HG03064 (cell line): ENCODE results near the gene ACE.

ENCODE experiments used
- ATAC-seq: cut with Tn5 transposase; IDR thresholded peaks from one replicate; pipeline ENCODE4 v1.9.1; 2021; ENCODE audit warnings: low read depth; ENCODE audit not compliant: unreplicated experiment

ACE gene

DNA sequence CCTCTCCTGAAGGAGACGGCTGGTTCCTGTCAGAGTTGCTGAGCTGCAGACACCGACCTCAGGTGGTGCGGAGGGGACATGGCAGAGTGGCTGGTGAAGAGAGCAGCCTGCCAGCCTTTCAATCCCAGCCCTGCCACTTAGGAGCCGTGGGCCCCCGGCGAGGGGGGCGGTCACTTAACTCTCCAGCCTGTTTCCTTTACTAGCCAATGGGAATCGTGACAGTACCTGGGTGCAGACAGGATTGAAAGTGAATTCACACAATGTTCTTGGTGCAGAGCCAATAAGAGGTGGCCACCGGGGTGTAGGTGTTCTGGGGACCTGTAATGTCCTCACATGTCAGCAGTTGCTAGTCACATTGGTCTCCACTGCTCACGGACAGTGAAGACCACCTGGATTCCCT lies 13.5 kb downstream of the ACE start:
- no peak for ATAC-seq

DNA sequence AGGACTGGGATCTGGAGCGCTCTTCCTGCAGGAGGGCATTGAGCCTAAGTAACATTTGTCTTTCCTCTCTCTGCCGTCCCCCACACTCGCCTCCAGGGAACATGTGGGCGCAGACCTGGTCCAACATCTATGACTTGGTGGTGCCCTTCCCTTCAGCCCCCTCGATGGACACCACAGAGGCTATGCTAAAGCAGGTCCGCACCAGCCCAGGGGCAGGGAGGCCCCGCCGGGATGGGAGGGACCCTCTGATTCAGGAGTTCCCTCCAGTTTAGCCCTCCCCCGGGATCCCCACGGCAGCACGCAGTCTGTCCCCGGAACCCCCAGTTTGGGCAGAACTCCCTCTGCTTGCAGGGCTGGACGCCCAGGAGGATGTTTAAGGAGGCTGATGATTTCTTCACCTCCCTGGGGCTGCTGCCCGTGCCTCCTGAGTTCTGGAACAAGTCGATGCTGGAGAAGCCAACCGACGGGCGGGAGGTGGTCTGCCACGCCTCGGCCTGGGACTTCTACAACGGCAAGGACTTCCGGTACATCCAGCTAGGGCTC lies 14.1 kb downstream of the ACE start:
- ATAC-seq = no peak

- no peak for ATAC-seq
Observed at GRCh38 chr17:63491413-63491812, 14.6 kb downstream of the ACE start.

DNA sequence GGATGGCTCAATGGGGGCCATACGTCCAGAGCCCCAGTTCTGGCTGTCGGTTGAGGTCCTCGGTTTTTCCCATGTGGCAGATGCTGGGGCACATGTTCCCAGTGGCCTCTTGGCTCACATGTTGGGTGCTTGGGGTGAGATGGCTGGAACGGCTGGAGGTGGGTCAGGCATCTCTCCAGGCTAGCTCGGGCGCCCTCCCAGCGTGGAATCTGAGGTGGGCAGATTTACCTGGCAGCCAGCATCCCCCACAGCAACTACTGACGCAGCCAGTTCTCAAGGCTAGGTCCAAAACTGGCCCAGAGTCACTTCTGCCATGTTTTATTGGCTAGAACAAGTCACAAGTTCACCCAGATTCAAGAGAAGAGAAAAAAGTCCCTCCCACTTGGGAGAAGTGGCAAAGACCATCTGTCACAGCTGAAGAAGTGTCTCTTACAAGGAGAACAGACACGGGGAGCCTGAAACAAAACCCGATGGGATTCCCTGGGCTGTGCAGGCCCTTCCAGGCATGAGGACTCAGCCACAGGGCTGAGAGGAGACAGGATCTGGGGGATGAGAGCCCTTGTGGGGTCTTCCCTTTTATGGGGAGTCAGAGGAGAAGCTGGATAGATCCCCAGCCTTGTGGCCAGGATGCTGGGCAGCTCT lies 15.2 kb downstream of the ACE start:
- no peak for ATAC-seq

- no peak for ATAC-seq
Observed at GRCh38 chr17:63492940-63493339, 16.1 kb downstream of the ACE start.

DNA sequence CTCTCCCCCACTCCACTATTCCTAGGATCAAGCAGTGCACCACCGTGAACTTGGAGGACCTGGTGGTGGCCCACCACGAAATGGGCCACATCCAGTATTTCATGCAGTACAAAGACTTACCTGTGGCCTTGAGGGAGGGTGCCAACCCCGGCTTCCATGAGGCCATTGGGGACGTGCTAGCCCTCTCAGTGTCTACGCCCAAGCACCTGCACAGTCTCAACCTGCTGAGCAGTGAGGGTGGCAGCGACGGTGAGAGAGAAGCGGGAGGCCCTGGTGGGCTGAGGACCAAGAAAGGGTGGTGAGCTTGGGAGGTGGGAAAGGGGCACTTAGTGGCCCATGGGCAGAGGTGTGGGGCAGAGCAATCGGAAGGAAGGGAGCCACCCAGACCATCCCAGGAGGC lies 16.6 kb downstream of the ACE start:
- no peak for ATAC-seq

- no peak for ATAC-seq
Observed at GRCh38 chr17:63494300-63494928, 17.6 kb downstream of the ACE start.

GRCh38 chr17:63495491-63495890 lies 18.6 kb downstream of the ACE start:
- no peak for ATAC-seq

DNA sequence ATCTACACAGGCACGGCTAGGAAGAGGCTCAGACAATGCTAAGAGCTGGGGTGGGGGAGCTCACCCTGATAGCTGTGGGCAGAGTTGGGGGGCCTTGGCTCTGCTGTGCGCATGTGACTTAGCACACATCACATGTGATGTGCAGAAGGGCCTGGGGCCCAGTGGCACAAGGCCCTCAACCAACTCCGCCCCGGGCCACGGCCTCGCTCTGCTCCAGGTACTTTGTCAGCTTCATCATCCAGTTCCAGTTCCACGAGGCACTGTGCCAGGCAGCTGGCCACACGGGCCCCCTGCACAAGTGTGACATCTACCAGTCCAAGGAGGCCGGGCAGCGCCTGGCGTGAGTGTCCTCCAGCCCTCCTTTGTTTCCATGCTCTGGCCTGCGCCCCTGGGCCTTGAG lies 19.3 kb downstream of the ACE start:
- ATAC-seq = no peak

DNA sequence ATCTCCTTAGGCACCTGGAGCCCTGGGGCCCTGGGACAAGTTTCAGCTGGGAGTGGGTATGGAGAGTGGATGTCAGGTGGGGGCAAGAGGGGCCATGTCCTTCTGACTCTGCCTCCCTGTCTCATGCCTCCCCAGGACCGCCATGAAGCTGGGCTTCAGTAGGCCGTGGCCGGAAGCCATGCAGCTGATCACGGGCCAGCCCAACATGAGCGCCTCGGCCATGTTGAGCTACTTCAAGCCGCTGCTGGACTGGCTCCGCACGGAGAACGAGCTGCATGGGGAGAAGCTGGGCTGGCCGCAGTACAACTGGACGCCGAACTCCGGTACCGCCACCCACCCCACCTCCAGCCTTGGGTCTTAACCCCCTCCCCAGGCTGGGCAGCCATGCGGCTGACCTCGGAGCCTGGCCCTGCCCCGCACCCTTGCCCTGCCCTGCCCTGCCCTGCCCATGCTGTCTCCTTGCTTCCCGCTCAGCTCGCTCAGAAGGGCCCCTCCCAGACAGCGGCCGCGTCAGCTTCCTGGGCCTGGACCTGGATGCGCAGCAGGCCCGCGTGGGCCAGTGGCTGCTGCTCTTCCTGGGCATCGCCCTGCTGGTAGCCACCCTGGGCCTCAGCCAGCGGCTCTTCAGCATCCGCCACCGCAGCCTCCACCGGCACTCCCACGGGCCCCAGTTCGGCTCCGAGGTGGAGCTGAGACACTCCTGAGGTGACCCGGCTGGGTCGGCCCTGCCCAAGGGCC lies 20.0 kb downstream of the ACE start:
- ATAC-seq = no peak

- no peak for ATAC-seq
Observed at GRCh38 chr17:63497708-63498483, 21.0 kb downstream of the ACE start.

DNA sequence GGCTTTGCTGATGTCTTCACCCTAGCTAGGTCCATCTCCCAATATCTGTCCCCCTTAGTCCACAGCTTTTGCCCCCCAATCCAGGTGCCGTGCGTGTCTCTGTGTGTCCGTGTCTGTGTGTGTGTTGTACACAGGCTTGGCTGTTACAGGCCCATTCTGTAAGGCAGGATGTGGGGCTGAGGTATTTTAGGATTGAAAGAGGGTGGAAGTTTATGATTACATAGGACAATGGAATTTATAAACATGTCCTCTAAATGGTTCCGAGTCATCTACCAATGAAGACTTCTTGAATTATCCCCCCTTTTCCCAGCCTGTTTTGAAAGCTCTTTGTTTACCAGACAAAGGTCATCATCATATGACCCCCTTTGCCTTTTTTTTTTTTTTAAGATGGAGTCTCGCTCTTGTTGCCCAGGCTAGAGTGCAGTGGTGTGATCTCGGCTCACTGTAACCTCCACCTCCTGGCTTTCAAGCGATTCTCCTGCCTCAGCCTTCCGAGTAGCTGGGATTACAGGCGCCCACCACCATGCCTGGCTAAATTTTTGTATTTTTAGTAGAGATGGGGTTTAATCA lies 21.9 kb downstream of the ACE start:
- ATAC-seq = no peak

GRCh38 chr17:63500543-63501390 lies 23.9 kb downstream of the ACE start:
- ATAC-seq = no peak

GRCh38 chr17:63503341-63503705 lies 26.5 kb downstream of the ACE start:
- ATAC-seq = no peak

- no peak for ATAC-seq
Observed at GRCh38 chr17:63504261-63504660, 27.4 kb downstream of the ACE start.

- ATAC-seq = no peak
Observed at GRCh38 chr17:63505341-63505740, 28.5 kb downstream of the ACE start.

DNA sequence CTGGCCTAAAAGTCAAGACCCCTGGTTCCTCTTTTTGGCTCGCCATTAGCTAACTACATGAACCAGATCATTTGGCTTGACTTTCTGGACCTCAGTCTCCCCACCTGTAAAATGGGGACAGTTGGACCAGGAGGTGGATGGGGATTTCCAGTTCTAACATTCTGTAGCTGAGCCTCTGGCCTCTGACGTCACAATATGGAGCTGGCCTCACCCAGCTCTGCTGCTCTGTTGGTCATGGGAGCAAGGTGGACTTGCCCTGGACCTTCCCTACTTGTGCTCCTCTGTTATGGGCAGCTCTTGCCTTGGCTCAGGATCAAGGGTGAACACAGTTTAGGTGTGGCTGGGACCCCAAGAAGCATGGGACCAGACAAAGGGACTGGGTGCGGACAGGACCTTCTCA lies 29.8 kb downstream of the ACE start:
- ATAC-seq = no peak

GRCh38 chr17:63511331-63511730 lies 34.5 kb downstream of the ACE start:
- no peak for ATAC-seq

DNA sequence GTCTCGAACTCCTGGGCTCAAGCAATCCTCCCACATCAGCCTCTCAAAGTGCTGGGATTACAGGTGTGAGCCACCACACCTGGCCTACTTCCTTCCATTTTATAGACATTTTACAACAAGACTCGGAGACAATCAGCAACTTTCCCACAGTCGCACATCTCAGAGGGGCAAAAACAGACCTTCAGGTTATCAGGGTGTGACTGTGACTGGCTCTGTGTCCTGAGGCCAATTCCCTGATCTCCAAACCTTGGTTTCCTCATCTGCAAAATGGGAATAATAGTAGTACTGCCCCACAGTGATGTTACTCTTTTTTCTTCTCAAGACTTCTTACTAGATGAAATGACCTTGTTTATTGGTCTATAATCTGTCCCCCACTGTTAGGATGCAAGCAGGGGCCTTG lies 35.5 kb downstream of the ACE start:
- ATAC-seq = no peak
